Measurements from ENCODE around the gene ASRGL1.
"Not testable (repeated sequence)": the region's sequence is repeated elsewhere in the genome, so short reads cannot be mapped to it uniquely, and the experiment has no call there.

The ASRGL1 gene

DNA sequence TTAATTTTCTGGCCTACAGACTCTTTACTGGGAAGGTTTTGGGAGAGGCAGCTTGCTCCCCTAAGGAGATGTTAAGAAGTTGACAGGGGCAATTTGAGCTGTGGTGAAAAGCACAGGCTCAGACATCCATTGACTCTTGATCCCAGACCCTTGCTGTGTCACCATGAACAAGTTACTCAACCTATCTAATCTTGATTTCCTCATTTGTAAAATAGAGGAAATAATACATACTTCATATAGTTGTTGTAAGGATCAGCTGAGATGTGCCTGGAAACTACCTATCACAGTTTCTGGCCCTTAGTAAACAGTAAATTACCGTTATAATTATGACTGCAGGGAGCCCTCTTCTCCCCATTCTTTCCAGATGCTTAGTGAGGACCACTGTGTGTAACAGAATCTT is 21.8 kb upstream of the ASRGL1 start:
- TF ChIP-seq, protein P1, sequence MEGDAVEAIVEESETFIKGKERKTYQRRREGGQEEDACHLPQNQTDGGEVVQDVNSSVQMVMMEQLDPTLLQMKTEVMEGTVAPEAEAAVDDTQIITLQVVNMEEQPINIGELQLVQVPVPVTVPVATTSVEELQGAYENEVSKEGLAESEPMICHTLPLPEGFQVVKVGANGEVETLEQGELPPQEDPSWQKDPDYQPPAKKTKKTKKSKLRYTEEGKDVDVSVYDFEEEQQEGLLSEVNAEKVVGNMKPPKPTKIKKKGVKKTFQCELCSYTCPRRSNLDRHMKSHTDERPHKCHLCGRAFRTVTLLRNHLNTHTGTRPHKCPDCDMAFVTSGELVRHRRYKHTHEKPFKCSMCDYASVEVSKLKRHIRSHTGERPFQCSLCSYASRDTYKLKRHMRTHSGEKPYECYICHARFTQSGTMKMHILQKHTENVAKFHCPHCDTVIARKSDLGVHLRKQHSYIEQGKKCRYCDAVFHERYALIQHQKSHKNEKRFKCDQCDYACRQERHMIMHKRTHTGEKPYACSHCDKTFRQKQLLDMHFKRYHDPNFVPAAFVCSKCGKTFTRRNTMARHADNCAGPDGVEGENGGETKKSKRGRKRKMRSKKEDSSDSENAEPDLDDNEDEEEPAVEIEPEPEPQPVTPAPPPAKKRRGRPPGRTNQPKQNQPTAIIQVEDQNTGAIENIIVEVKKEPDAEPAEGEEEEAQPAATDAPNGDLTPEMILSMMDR (conservative IDR thresholded peaks at IDR 0.05; ENCODE audit: control insufficient read depth, insufficient read depth, low read depth, low read length), result no peak
- DNase-seq (ENCODE audit: low read depth), result no peak
- H3K4me3 ChIP-seq (ENCODE audit: control insufficient read depth, low read depth, low read length), result no peak overlapping the region

DNA sequence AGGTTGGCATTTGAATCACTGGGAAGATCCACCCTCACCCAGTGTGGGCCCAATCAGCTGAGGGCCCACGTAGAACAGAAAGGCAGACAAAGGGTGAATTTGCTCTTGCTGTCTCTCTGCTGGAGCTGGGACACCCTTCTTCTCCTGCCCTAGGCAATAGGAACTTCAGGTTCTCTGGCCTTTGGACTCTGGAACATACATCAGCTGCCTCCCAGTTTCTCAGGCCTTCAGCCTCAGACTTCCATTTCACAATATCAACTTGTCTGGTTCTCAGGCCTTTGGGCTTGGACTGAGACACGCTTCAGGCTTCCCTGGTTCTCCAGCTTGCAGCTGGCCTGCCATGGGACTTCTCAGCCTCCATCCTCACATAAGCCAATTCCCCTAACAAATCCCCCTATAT is 14.7 kb upstream of the ASRGL1 start:
- no peak for DNase-seq (ENCODE audit: low read depth)
- TF ChIP-seq, protein P1 (conservative IDR thresholded peaks at IDR 0.05; ENCODE audit: control insufficient read depth, insufficient read depth, low read depth, low read length), result no peak

DNA sequence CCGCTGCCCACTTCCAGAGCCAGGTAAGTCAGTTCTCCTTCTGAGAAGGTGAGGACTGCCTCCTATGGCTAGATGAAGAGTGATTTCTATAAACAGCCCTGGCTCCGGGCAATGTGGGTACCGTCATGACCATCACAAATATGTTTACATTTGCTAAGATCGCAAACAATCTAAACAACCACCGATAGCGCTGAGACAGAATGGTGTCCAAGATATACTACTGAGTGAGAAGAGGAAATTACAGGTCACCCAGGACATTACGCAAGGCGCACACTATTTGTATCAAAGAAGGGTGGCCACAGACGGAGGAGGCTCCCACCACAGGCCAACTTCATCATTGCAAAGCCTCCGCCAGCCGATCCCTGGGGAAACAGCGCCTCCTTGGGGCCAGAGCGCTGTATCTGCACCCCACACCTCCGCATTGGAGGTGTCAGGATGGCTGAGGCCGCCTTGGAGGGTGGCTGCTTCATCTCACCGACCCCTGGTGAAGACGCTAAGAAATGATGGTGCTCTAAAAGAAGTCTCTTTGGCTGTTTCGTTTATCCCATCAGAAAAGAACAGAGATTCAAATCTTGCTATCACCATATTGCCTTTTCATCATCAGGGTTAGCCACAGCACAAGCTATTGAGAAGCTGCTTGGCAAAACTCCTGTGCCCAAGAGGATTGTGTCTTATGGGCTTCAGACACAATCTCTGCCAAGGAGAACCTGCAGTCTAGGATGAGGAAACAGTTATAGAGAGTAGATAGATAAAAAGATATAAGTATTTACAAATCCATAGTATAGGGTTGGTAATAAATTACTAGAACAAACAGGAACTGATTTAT is 12.3 kb upstream of the ASRGL1 start:
- H3K4me3 ChIP-seq (ENCODE audit: control insufficient read depth, low read depth, low read length), result no peak overlapping the region
- DNase-seq (ENCODE audit: low read depth), result peak; percentile 54
- TF ChIP-seq, protein P1 (conservative IDR thresholded peaks at IDR 0.05; ENCODE audit: control insufficient read depth, insufficient read depth, low read depth, low read length), result peak; percentile 72

More for the DNA sequence above, 14.7 kb upstream of the ASRGL1 start:
- no peak overlapping the region for H3K4me3 ChIP-seq (ENCODE audit: control insufficient read depth, low read depth, low read length)

DNA sequence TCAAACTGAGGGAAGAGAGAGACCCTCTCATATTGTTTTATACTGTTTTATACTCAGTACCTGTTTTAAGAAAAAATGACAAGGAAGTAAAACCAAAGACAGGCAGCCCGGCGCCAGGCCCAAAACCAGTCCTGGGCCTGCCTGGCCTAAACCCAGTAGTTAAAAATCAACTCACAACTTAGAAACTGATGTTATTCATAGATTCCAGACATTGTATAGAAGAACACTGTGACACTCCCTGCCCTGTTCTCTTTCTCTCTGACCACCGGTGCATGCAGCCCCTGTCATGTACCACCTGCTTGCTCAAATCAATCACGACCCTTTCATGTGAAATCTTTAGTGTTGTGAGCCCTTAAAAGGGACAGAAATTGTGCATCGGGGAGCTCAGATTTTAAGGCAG is 11.5 kb upstream of the ASRGL1 start:
- not testable (repeated sequence) for DNase-seq (ENCODE audit: low read depth); H3K4me3 ChIP-seq (ENCODE audit: control insufficient read depth, low read depth, low read length)

DNA sequence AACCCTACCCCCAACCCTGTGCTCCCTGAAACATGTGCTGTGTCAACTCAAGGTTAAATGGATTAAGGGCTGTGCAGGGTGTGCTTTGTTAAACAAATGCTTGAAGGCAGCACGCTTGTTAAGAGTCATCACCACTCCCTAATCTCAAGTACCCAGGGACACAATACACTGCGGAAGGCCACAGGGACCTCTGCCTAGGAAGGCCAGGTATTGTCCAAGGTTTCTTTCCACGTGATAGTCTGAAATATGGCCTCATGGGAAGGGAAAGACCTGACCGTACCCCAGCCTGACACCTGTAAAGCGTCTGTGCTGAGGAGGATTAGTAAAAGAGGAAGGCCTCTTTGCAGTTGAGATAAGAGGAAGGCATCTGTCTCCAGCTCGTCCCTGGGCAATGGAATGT is 10.5 kb upstream of the ASRGL1 start:
- not testable (repeated sequence) for DNase-seq (ENCODE audit: low read depth); H3K4me3 ChIP-seq (ENCODE audit: control insufficient read depth, low read depth, low read length)

DNA sequence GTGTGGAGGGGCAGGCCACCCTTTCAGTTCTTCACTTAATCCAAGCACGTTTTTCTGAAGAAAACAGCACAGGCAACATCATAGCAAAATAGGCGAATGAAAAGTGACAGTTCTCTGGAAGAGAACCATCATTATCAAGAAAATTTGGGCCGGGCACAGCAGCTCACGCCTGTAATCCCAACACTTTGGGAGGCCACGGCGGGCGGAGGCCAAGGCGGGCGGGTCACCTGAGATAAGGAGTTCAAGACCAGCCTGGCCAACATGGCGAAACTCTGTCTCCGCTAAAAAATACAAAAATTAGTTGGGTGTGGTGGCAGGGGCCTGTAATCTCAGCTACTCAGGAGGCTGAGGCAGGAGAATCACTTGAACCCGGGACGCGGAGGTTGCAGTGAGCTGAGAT is 9.7 kb upstream of the ASRGL1 start:
- not testable (repeated sequence) for H3K4me3 ChIP-seq (ENCODE audit: control insufficient read depth, low read depth, low read length); DNase-seq (ENCODE audit: low read depth)

DNA sequence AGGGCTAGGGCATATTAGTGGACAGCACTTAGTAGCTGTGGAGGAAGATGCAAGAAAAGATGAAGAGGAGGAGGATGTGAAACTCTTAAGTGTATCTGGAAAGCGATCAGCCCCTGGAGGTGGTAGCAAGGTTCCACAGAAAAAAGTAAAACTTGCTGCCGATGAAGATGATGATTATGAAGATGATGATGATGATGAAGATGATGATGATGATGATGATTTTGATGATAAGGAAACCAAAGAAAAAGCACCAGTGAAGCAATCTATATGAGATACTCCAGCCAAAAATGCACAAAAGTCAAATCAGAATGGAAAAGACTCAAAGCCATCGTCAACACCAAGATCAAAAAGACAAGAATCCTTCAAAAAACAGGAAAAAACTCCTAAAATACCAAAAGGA is 6.0 kb upstream of the ASRGL1 start:
- not testable (repeated sequence) for DNase-seq (ENCODE audit: low read depth); H3K4me3 ChIP-seq (ENCODE audit: control insufficient read depth, low read depth, low read length)

DNA sequence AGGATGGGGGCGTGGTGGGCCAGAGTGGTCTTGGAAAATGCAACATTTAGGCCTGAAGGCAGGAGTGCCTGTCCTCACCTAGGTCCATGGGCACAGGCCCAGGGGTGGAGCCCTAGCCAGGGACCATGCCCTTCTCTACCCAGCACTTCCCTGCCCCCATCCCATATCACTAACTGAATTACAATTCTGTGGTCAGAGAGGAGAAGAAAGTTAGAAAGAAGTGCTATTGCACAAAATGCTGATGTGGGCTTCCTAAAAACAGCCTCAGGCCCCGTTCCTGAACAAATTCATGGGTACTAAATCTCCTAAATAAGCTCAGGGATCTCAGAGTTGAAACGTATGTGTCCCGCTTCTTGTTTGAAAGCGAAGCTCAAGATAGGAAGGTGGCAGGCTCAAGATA is 3.5 kb upstream of the ASRGL1 start:
- no peak for DNase-seq (ENCODE audit: low read depth)
- TF ChIP-seq, protein P1 (conservative IDR thresholded peaks at IDR 0.05; ENCODE audit: control insufficient read depth, insufficient read depth, low read depth, low read length), result no peak
- H3K4me3 ChIP-seq (ENCODE audit: control insufficient read depth, low read depth, low read length), result no peak overlapping the region

DNA sequence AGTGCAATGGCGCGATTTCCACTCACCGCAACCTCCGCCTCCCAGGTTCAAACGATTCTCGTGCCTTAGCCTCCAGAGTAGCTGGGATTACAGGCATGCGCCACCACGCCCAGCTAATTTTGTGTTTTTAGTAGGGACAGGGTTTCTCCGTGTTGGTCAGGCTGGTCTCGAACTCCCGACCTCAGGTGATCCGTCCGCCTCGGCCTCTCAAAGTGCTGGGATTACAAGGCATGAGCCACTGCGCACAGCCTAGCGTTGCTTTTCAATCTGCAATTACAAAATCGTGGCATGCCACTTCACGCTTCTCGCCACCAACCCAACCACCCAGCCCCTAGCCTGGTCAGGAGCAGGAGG is 322 bp upstream of the ASRGL1 start:
- H3K4me3 ChIP-seq (ENCODE audit: control insufficient read depth, low read depth, low read length), result peak overlapping the region; percentile 41

More for the DNA sequence above, 322 bp upstream of the ASRGL1 start:
- not testable (repeated sequence) for DNase-seq (ENCODE audit: low read depth)
